Suprapubic skin (tissue), 4 donors: Measurements from ENCODE around the gene C22orf15. TPM values are rescaled to one million over a fixed set of nuclear protein-coding genes. Genes with fewer than 3 reads are reported as not detected.

ENCODE experiments used
- DNase-seq, 2 donors: peaks; one replicate each; pipeline ENCODE4 v3.0.0-alpha.2; 2019; ENCODE audit warnings: low spot score in 2 of 2
- H3K27ac ChIP-seq: fragments of 200-600 bp; sonication (generic); one replicate; pipeline ENCODE4 v1.5.1; 2019
- H3K27me3 ChIP-seq: fragments of 200-600 bp; sonication (generic); one replicate; pipeline ENCODE4 v1.5.1; 2019
- H3K36me3 ChIP-seq: fragments of 200-600 bp; sonication (generic); one replicate; pipeline ENCODE4 v1.5.1; 2019
- H3K4me1 ChIP-seq: fragments of 200-600 bp; sonication (generic); one replicate; pipeline ENCODE4 v1.5.1; 2019
- H3K4me3 ChIP-seq: fragments of 200-600 bp; sonication (generic); one replicate; pipeline ENCODE4 v1.5.1; 2019; ENCODE audit warnings: mild to moderate bottlenecking
- H3K9me3 ChIP-seq: fragments of 200-600 bp; sonication (generic); one replicate; pipeline ENCODE4 v1.5.1; 2019
- EP300 ChIP-seq: sonication (generic); formaldehyde crosslinking; IDR thresholded peaks from one replicate; pipeline ENCODE4 v1.6.1; 2017; ENCODE audit warnings: antibody characterized with exemption
- POLR2A ChIP-seq, 2 donors: fragments of 450-650 bp; IDR thresholded peaks; one replicate each; pipeline ENCODE4 v1.6.1; 2017; ENCODE audit warnings: antibody characterized with exemption in 2 of 2, mild to moderate bottlenecking in 2 of 2, moderate library complexity in 2 of 2
- POLR2AphosphoS5 ChIP-seq, 3 donors: sonication (generic); formaldehyde crosslinking; IDR thresholded peaks; one replicate each; pipeline ENCODE4 v1.6.1; 2017; ENCODE audit warnings: antibody characterized with exemption in 3 of 3
- WGBS: methylation state at CpG from one replicate; pipeline ENCODE4 v1.1.5; 2018; 5-methylcytosine and 5-hydroxymethylcytosine counted together
- total RNA-seq, 4 donors: library from RNA; depleted of rRNA; stranded (reverse); fragments of >200 nt; gene quantifications; one replicate each; pipeline ENCODE4 v1.1.0, GENCODE V29; 2016
- TF ChIP-seq, protein P1 (sequence below), 2 donors: fragments of 200-600 bp in 1 of 2; fragments of 450-650 bp in 1 of 2; sonication (generic) in 1 of 2; IDR thresholded peaks; one replicate each; pipeline ENCODE4 v1.5.1; 2016 to 2019; ENCODE audit warnings: antibody characterized with exemption in 2 of 2, mild to moderate bottlenecking in 1 of 2, moderate library complexity in 1 of 2

The C22orf15 gene
- total RNA-seq, 4 donors from 2014 or later, result not detected

DNA sequence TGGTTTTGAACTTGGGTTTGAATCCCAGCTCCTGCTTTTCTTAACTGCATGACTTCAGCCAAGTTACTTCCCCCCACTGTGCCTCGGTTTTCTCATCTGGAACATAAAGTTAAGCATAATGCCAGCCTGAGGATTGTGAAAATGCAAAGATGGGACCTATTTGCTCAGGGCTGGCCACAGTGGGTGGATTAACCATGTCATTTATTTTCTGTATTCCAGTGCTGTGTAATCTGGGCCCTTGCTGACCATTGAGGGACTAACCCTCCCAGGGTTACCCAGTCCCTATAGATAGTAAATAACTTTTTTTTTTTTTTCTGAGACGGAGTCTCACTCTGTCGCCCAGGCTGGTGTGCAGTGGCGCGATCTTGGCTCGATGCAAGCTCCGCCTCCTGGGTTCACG, 7.1 kb upstream of the C22orf15 start:
- 82% methylated on average over 8 of the region's 8 CpGs for WGBS
- peaks cover 9% of the 10 kb centered on the region for H3K4me1 ChIP-seq
- TF ChIP-seq POLR2A (IDR thresholded peaks at IDR 0.05), result no peak
- no peak for TF ChIP-seq EP300
- no peak for TF ChIP-seq POLR2AphosphoS5 (IDR thresholded peaks at IDR 0.05)
- TF ChIP-seq, protein P1, sequence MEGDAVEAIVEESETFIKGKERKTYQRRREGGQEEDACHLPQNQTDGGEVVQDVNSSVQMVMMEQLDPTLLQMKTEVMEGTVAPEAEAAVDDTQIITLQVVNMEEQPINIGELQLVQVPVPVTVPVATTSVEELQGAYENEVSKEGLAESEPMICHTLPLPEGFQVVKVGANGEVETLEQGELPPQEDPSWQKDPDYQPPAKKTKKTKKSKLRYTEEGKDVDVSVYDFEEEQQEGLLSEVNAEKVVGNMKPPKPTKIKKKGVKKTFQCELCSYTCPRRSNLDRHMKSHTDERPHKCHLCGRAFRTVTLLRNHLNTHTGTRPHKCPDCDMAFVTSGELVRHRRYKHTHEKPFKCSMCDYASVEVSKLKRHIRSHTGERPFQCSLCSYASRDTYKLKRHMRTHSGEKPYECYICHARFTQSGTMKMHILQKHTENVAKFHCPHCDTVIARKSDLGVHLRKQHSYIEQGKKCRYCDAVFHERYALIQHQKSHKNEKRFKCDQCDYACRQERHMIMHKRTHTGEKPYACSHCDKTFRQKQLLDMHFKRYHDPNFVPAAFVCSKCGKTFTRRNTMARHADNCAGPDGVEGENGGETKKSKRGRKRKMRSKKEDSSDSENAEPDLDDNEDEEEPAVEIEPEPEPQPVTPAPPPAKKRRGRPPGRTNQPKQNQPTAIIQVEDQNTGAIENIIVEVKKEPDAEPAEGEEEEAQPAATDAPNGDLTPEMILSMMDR (IDR thresholded peaks at IDR 0.05), result no peak
- no peak for DNase-seq
- no peaks in the 10 kb centered on the region for H3K27me3 ChIP-seq
- no peaks in the 10 kb centered on the region for H3K9me3 ChIP-seq
- H3K36me3 ChIP-seq, result no peaks in the 10 kb centered on the region
- no peak overlapping the region for H3K27ac ChIP-seq
- H3K4me3 ChIP-seq, result no peak overlapping the region

DNA sequence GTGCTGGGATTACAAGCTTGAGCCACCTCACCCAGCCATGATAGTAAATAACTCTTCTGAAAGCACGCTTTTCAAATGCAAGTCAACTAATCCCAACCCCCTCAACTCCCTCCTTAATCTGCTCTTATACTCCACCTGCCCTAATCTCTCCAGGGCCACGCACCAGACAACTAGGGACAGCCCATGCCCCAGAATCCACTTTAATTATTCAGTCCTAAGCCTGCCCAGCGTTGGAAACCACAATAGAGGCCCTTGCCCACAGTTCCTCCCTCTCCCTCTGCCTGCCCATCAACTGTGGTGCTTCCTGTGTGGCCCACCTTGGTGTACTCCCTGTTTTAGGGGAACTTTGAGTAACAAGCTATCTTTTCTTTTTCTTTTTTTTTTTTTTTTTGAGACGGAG, 5.9 kb upstream of the C22orf15 start:
- no peak overlapping the region for H3K4me3 ChIP-seq
- peaks cover 2% of the 10 kb centered on the region for H3K4me1 ChIP-seq
- H3K27ac ChIP-seq, result no peak overlapping the region
- no peak for DNase-seq
- TF ChIP-seq, protein P1 (IDR thresholded peaks at IDR 0.05), result no peak
- TF ChIP-seq POLR2AphosphoS5 (IDR thresholded peaks at IDR 0.05) (no peak), POLR2A (IDR thresholded peaks at IDR 0.05) (no peak), EP300 (no peak)
- WGBS, result 77% methylated on average over 4 of the region's 4 CpGs
- no peaks in the 10 kb centered on the region for H3K36me3 ChIP-seq
- no peaks in the 10 kb centered on the region for H3K27me3 ChIP-seq
- H3K9me3 ChIP-seq, result no peaks in the 10 kb centered on the region

DNA sequence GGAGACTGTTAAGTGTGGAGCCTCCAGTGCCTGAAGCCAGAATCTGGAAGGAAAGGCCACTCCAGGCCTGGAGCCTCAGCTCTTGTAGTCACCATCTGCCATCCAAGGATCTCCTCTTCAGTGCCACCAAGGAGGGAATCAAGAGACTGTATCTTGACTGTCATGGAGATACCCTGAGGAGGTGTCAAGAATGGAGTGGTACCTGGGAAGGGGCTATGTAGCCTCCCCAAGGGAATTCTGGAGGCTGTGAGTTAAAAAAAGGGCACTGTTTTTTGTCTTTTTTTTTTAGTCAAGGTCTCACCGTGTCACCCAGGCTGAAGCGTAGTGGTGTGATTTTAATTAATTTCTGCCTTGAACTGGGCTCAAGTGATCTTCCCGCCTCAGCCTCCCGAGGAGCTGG, 3.2 kb upstream of the C22orf15 start:
- H3K4me1 ChIP-seq, result peaks cover 14% of the 10 kb centered on the region
- H3K27me3 ChIP-seq, result no peaks in the 10 kb centered on the region
- no peaks in the 10 kb centered on the region for H3K9me3 ChIP-seq
- 87% methylated on average over 4 of the region's 4 CpGs for WGBS
- no peak overlapping the region for H3K27ac ChIP-seq
- H3K4me3 ChIP-seq, result no peak overlapping the region
- H3K36me3 ChIP-seq, result peaks cover under 1% of the 10 kb centered on the region
- TF ChIP-seq POLR2AphosphoS5 (IDR thresholded peaks at IDR 0.05), result no peak
- TF ChIP-seq POLR2A (IDR thresholded peaks at IDR 0.05), result no peak
- TF ChIP-seq EP300, result no peak
- TF ChIP-seq, protein P1 (IDR thresholded peaks at IDR 0.05), result no peak
- DNase-seq, result no peak

DNA sequence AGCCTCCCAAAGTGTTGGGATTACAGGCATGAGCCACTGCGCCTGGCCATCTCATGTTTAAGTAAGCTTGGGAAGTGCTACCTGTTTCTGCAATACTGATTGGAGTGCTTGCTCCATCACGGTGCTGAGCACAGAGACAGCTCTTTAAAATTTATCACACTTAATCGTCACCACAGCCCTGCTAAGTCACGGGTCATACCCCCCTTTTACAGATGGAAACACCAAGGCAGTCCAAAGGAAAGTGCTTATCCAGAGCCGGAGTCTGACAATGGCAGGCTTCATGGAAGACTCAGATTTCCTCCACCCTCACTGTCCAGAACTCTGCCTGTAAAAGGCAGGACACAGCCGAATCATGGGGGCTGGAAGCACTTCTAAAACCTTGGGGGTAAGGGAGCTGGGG, 2.7 kb upstream of the C22orf15 start:
- Histone ChIP-seq H3K4me1 (peaks cover 14% of the 10 kb centered on the region), H3K4me3 (no peak overlapping the region), H3K27ac (no peak overlapping the region), H3K27me3 (no peaks in the 10 kb centered on the region), H3K36me3 (peaks cover 2% of the 10 kb centered on the region), H3K9me3 (no peaks in the 10 kb centered on the region)
- 90% methylated on average over 6 of the region's 6 CpGs for WGBS
- no peak for DNase-seq
- TF ChIP-seq, protein P1 (IDR thresholded peaks at IDR 0.05), result no peak
- no peak for TF ChIP-seq POLR2AphosphoS5 (IDR thresholded peaks at IDR 0.05)

DNA sequence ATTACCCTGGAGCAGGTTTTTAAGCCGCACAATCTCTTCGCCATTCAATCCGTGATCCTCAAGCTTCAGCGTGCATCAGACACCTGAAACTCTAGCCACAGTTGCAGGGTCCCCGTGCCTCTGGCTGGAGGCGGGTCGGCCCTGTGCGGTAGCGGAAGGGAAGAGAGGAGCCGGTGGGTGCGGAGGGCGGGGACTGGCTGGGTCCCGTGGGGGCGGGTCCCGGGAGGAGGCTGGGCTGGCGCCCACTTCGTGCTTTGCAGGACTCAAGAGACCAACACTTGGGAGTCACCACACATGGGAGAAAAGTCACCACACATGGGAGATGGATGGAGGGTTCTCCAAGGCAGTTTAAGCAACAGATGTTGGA, 772 bp downstream of the C22orf15 start:
- WGBS, result 39% methylated on average over 17 of the region's 17 CpGs
- Histone ChIP-seq H3K27me3 (no peaks in the 10 kb centered on the region), H3K4me3 (peak overlapping the region; percentile 19), H3K36me3 (peaks cover 2% of the 10 kb centered on the region), H3K4me1 (peaks cover 41% of the 10 kb centered on the region), H3K27ac (no peak overlapping the region), H3K9me3 (no peaks in the 10 kb centered on the region)
- DNase-seq, result no peak
- TF ChIP-seq EP300 (no peak), POLR2AphosphoS5 (IDR thresholded peaks at IDR 0.05) (no peak), POLR2A (IDR thresholded peaks at IDR 0.05) (no peak)
- TF ChIP-seq, protein P1 (IDR thresholded peaks at IDR 0.05), result no peak
